Adrenal gland (tissue), 5 donors: ENCODE measurements around the gene OAS3.

Experiments used
- POLR2A ChIP-seq, 2 donors: fragments of 450-650 bp; IDR thresholded peaks; one replicate each; pipeline ENCODE4 v1.6.1; 2017; ENCODE audit warnings: antibody characterized with exemption in 2 of 2, mild to moderate bottlenecking in 2 of 2, moderate library complexity in 1 of 2
- TF ChIP-seq, protein P1 (sequence below), 6 experiments: fragments of 450-650 bp in 4 of 6; fragments of 200-600 bp in 2 of 6; sonication (generic) in 1 of 6; IDR thresholded peaks; 1 replicate in 5 of 6; 2 replicates in 1 of 6; pipeline versions ENCODE4 v1.5.1 to v1.8.0; 2016 to 2021; ENCODE audit warnings: antibody characterized with exemption in 6 of 6, mild to moderate bottlenecking in 2 of 6, moderate library complexity in 1 of 6
- donor health status: DM: no; HTN: no; CAD: no.

DNA sequence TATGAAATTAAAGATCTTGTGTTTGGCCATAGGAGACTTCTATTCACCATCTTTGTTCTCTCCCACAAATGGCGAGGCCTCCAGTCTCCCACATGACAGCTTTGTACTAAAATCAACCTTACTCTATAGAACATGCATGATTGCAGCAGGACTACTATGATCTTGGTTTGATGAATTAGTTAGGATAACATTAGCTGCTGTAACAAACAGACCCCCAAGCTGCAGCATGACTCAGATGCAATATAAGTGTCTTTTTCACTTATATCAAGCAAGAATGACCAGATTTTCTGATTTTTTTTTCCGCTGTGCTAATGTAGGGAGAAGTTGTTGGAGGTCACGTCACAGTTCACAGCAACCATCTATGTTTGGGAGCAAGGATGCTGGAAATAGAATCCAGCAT lies 10.8 kb upstream of the OAS3 start:
- no peak for TF ChIP-seq POLR2A (IDR thresholded peaks at IDR 0.05)
- TF ChIP-seq, protein P1, sequence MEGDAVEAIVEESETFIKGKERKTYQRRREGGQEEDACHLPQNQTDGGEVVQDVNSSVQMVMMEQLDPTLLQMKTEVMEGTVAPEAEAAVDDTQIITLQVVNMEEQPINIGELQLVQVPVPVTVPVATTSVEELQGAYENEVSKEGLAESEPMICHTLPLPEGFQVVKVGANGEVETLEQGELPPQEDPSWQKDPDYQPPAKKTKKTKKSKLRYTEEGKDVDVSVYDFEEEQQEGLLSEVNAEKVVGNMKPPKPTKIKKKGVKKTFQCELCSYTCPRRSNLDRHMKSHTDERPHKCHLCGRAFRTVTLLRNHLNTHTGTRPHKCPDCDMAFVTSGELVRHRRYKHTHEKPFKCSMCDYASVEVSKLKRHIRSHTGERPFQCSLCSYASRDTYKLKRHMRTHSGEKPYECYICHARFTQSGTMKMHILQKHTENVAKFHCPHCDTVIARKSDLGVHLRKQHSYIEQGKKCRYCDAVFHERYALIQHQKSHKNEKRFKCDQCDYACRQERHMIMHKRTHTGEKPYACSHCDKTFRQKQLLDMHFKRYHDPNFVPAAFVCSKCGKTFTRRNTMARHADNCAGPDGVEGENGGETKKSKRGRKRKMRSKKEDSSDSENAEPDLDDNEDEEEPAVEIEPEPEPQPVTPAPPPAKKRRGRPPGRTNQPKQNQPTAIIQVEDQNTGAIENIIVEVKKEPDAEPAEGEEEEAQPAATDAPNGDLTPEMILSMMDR (IDR thresholded peaks at IDR 0.05), result no peak
